NCI-H2107 treated with DMSO at 0.1 percent for 48 hours (cell line): ENCODE results near the gene GPR37L1.
A peak's percentile ranks its signal among the peaks of the same experiment; 100 is the strongest.
"Not testable (repeated sequence)": the region's sequence is repeated elsewhere in the genome, so short reads cannot be mapped to it uniquely, and the experiment has no call there.

ENCODE experiments used
- DNase-seq: peaks from one replicate; lab custom pipeline; 2025; ENCODE audit not compliant: unreplicated experiment; lab: John Stamatoyannopoulos, UW

Gene GPR37L1

DNA sequence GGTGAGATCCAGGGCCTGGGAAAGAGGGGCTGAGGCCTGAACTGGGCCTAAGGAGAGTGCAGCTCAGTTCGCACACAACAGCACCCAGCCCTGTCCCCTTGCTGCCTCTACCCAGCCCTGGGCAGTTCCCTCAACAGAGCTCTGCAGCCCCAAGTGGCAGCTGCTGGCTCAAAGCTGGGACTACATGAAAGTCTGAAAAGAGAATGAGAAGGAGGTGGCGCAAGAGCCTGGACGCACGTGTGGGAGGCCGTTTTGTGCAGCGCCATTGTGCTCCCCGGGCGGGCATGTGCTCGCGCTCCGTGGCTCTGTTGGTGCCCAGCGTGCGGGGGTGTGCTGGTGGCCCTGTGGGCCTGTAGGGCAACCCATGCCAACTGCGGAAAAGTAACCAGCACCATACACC lies 10.3 kb downstream of the GPR37L1 start:
- DNase-seq, result peak; percentile 42

- no peak for DNase-seq
These were observed 10.8 kb downstream of the GPR37L1 start for GRCh38 chr1:202133496-202133895.

GRCh38 chr1:202133989-202134388 lies 11.3 kb downstream of the GPR37L1 start:
- DNase-seq, result no peak

- DNase-seq, result no peak
These were observed 12.0 kb downstream of the GPR37L1 start for GRCh38 chr1:202134645-202135172.

- peak; percentile 90 for DNase-seq
These were observed 12.6 kb downstream of the GPR37L1 start for GRCh38 chr1:202135221-202135721.

DNA sequence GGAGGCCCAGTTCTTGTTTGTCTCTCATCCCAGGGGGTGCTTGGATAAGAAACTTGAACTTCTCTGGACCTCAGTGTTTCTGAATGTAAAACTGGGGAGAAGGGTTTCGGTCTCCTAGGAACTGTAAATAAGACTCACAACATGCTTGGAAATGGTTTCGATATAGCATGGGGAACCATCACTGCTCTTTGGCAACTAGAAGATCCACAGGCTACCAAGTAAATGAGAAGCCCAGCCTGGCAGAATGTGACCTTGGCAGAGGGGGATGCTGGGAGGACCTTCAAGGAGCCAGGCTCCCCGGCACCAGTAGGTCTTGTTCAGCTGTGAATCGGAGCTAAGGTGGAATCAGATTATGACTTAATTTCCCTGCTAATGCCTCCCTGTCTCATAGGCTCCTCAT lies 18.1 kb downstream of the GPR37L1 start:
- no peak for DNase-seq

DNA sequence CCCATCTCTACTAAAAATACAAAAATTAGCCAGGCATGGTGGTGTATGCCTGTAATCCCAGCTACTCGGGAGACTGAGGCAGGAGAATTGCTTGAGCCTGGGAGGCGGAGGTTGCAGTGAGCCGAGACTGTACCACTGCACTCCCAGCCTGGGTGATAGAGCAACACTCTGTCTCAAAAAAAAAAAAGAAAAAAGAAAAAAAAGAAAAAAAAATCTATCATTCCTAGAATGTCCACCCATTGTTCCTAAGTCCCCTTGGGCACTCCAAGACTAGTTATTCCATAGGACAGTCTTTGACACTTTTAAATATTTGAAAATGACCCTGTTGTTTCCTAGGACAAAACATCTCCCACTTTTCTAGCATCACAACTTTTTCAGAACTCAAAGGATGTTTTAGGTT lies 18.8 kb downstream of the GPR37L1 start:
- not testable (repeated sequence) for DNase-seq

GRCh38 chr1:202143011-202143767 lies 20.5 kb downstream of the GPR37L1 start:
- no peak for DNase-seq

- DNase-seq, result no peak
These were observed 21.2 kb downstream of the GPR37L1 start for GRCh38 chr1:202143768-202144401.

DNA sequence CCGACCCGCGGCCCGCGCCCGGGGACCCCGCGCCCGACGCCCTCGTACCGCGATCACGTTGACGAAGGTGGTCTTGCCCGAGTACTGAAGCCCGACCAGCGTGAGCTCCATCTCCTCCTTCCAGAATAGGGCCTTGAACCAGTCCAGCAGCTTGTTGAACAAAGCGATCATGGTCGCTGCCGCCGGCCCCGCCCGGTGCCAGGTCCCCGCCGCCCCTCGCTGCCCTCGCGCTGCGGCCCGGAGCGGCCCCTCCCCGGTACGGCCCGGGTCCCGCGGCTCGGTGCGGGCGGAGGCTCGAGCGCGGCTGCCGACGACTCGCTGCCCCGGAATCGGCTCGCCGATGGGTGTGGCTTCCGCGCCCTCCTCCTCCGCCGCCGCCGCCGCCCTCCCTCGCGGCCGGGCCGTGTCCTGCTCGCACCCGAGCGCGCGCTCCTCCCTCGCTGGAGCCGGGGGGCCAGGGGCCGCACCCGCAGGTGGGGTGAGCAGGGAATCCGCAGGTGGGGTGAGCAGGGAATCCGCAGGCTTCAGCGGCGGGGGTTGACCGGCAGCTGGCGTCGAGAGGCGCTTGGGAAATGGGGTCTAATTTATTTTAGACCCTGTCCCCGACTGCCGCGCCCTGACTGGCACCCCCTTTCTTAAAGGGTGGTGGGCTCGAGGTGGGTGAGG lies 21.8 kb downstream of the GPR37L1 start, which contains the start of gene ARL8A:
Gene ARL8A, minus strand, starts transcription at position 336 of the 666 bp plus-strand sequence. Its CDS starts 165 bp downstream, at position 171.
- DNase-seq, result no peak

DNA sequence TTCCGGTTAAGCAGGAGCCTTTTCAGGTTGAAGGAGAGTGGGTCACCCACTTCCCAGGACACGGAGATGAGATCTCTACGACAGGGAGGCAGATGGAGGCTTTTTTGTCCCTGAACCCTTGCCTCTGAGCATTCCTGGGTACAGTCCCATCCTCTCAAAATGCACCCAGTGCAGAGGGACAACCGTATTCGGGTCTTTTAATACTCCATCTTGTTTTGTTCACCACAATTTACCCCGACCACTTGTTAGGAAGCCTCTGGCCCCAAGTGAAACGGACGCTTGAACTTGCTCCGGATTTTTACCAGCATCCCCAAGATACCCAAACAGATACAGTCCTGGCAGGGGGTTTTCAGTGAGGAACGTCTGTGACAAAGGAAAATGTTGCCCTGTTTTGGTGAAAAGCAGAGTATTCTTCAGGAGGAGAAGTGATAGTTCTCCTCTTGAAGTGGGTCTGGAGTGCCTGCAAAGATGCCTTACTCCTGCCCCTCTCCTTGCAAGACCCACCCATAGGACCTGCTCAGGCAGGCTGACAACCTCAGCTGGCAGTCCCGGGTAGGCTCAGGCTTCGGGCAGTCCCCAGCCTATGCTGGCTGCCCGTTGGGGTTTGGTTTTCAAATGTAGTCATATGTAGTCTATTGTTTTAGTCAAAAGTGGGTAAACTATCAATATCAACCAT lies 22.5 kb downstream of the GPR37L1 start:
- no peak for DNase-seq

DNA sequence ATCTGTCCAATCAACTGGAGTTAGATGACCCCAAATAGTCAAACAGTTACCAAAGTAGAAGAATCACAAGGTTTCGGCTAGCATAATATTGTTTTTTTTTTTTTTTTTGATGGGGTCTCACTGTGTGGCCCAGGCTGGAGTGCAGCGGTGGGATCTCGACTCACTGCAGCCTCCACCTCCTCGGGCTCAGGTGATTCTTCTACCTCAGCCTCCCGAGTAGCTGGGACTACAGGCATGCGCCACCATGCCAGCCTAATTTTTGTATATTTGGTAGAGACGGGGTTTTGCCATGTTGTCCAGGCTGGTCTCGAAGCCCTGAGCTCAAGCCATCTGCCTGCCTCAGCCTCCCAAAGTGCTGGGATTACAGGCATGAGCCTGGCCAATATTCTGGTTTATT lies 23.0 kb downstream of the GPR37L1 start:
- not testable (repeated sequence) for DNase-seq

DNA sequence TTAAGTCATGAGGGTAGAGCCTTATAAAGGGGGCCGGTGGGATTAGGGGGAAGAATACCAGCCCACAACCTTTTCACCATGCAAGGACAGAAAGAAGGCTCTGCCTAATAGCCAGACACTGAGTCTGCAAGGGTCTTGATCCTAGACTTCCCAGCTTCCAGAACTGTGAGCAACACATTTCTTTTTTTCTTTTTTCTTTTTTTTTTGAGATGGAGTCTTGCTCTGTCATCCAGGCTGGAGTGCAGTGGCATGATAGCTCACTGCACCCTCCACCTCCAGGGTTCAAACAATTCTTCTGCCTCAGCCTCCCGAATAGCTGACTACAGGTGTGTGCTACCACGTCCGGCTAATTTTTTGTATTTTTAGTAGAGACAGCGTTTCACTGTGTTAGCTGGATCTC lies 23.6 kb downstream of the GPR37L1 start:
- DNase-seq, result no peak

- no peak for DNase-seq
These were observed 24.3 kb downstream of the GPR37L1 start for GRCh38 chr1:202146993-202147392.

- no peak for DNase-seq
These were observed 25.7 kb downstream of the GPR37L1 start for GRCh38 chr1:202148391-202148790.

- DNase-seq, result no peak
These were observed 26.8 kb downstream of the GPR37L1 start for GRCh38 chr1:202149566-202149965.

GRCh38 chr1:202150187-202150586 lies 27.5 kb downstream of the GPR37L1 start:
- DNase-seq, result no peak

- no peak for DNase-seq
These were observed 27.9 kb downstream of the GPR37L1 start for GRCh38 chr1:202150602-202151001.

- no peak for DNase-seq
These were observed 28.3 kb downstream of the GPR37L1 start for GRCh38 chr1:202151045-202151444.

- no peak for DNase-seq
These were observed 29.7 kb downstream of the GPR37L1 start for GRCh38 chr1:202152399-202152798.

GRCh38 chr1:202153284-202153683 lies 30.6 kb downstream of the GPR37L1 start:
- no peak for DNase-seq
